Cardiac muscle cell (in vitro differentiated cells and primary cell): Measurements from ENCODE around the gene MYO9B. TPM values are rescaled to one million over a fixed set of nuclear protein-coding genes. Genes with fewer than 3 reads are reported as not detected.

Experiments used
- DNase-seq, 2 donors: peaks; one replicate each; pipeline versions ENCODE4 v3.0.0 to v3.0.0-alpha.2; 2010 to 2017; ENCODE audit warnings: low read depth in 1 of 2, low spot score in 1 of 2
- H3K27ac ChIP-seq: fragments of 200-600 bp; sonication (generic); 2 replicates; pipeline ENCODE4 v1.5.1; 2016
- H3K27me3 ChIP-seq: fragments of 200-600 bp; sonication (generic); 2 replicates; pipeline ENCODE4 v1.6.0; 2016; ENCODE audit warnings: control low read depth
- H3K36me3 ChIP-seq: fragments of 200-600 bp; sonication (generic); 2 replicates; pipeline ENCODE4 v1.5.1; 2016; ENCODE audit warnings: control low read depth
- H3K4me1 ChIP-seq: fragments of 200-600 bp; sonication (generic); 2 replicates; pipeline ENCODE4 v1.8.1; 2017; ENCODE audit warnings: low read depth, mild to moderate bottlenecking, mixed run types
- H3K4me3 ChIP-seq: fragments of 200-600 bp; sonication (generic); 2 replicates; pipeline ENCODE4 v1.5.1; 2016; ENCODE audit warnings: mild to moderate bottlenecking
- H3K9me3 ChIP-seq: fragments of 200-600 bp; sonication (generic); 2 replicates; pipeline ENCODE4 v1.5.1; 2017; ENCODE audit warnings: low read depth, mild to moderate bottlenecking, control low read depth
- polyA plus RNA-seq: library from polyadenylated mRNA; unstranded; fragments of >200 nt; fragmentation: Nextera tagmentation; extraction: Ambion mirVana; gene quantifications from 2 replicates; pipeline ENCODE4 v1.2.1, GENCODE V29; 2016
- total RNA-seq: library from RNA; depleted of rRNA; stranded (reverse); fragments of >200 nt; gene quantifications from 2 replicates; pipeline ENCODE4 v1.2.3, GENCODE V29; 2016
- TF ChIP-seq, protein P1 (sequence below): IDR thresholded peaks from 2 replicates; pipeline ENCODE4 v1.5.1; 2012; ENCODE audit warnings: low read depth, mild to moderate bottlenecking, low read length

The MYO9B gene
- total and polyA plus RNA-seq, 2 experiments from 2014 or later, result 17.7 to 47.9 TPM

DNA sequence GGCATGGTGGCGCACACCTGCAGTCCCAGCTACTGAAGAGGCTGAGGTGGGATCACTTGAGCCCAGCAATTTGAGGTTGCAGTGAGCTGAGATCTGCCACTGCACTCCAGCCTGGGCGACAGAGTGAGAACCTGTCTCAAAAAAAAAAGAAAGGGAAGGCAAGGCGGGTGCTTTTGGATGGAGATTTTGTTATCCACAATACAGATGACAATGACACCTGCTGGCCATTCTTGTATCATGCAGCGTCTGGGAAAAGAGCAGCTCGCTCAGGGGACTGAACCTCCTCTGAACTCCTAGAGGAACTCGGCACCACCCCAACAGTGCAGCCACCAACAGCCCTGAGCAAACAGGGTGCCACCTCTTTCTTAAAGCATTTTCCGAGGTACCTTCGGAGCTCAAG is 23.1 kb upstream of the MYO9B start:
- H3K27ac ChIP-seq, result no peak overlapping the region
- H3K27me3 ChIP-seq, result no peaks in the 10 kb centered on the region
- TF ChIP-seq, protein P1, sequence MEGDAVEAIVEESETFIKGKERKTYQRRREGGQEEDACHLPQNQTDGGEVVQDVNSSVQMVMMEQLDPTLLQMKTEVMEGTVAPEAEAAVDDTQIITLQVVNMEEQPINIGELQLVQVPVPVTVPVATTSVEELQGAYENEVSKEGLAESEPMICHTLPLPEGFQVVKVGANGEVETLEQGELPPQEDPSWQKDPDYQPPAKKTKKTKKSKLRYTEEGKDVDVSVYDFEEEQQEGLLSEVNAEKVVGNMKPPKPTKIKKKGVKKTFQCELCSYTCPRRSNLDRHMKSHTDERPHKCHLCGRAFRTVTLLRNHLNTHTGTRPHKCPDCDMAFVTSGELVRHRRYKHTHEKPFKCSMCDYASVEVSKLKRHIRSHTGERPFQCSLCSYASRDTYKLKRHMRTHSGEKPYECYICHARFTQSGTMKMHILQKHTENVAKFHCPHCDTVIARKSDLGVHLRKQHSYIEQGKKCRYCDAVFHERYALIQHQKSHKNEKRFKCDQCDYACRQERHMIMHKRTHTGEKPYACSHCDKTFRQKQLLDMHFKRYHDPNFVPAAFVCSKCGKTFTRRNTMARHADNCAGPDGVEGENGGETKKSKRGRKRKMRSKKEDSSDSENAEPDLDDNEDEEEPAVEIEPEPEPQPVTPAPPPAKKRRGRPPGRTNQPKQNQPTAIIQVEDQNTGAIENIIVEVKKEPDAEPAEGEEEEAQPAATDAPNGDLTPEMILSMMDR, result peak; percentile 66
- H3K4me1 ChIP-seq, result no peaks in the 10 kb centered on the region
- no peaks in the 10 kb centered on the region for H3K36me3 ChIP-seq
- DNase-seq, result peak; percentile 60 to 70
- H3K4me3 ChIP-seq, result no peak overlapping the region
- H3K9me3 ChIP-seq, result no peaks in the 10 kb centered on the region

DNA sequence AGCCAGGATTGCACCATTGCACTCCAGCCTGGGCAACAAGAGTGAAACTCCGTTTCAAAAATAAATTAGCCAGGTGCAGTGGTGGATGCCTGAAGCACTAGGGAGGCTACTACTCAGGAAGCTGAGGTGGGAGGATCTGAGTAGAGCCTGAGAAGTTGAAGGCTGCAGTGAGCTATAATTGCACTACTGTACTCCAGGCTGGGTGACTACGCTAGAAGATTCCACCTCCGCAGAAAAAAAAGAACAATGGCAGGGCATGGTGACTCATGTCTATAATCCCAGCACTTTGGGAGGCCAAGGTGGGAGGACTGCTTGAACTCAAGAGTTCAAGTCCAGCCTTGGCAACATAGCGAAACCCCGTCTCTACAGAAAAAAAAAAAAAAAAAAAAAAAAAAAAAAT is 20.8 kb upstream of the MYO9B start:
- H3K4me1 ChIP-seq, result no peaks in the 10 kb centered on the region
- TF ChIP-seq, protein P1, result no peak
- H3K4me3 ChIP-seq, result no peak overlapping the region
- no peak for DNase-seq
- no peak overlapping the region for H3K27ac ChIP-seq
- peaks cover 9% of the 10 kb centered on the region for H3K36me3 ChIP-seq
- no peaks in the 10 kb centered on the region for H3K9me3 ChIP-seq
- no peaks in the 10 kb centered on the region for H3K27me3 ChIP-seq

DNA sequence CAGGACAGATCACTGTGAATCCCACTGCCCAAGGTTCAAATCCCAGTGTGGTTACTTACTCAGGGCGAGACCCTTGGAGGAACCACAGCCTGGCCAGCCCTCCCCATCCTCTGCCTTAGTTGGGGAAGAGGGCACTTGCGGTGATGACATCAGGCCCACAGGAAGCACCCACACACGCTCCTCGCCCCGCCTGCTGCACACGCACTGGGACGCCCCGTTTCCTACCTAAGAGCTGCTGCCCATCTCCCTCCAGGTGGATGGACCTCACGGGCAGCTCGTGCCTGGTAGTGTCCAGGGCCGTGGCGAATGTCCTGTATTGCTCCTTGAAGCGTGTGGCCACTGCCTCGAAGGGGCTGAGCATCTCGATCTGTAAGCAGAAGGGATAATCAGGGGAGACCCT is 19.9 kb upstream of the MYO9B start:
- no peaks in the 10 kb centered on the region for H3K27me3 ChIP-seq

DNA sequence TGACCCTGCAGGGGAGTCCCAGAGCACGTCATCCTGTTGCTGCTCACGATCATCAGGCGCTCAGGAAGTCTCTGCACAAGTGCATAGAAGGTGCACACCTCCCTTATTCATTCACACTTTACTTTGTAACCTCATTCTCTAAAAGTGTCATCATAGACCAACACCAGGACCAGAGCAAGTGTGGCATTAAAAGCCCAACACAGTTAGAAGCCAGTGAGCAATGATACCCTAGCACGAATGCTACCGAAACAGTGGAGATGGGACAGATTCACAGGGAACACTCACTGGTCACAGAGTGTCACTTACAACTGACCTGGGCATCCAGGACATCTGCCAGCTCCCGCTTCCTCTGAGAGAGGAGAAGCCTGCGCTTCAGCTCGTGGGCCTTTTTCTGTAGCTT is 17.3 kb upstream of the MYO9B start:
- Histone ChIP-seq H3K27ac (no peak overlapping the region), H3K4me1 (no peaks in the 10 kb centered on the region), H3K4me3 (no peak overlapping the region), H3K36me3 (peaks cover 9% of the 10 kb centered on the region), H3K27me3 (no peaks in the 10 kb centered on the region), H3K9me3 (no peaks in the 10 kb centered on the region)
- TF ChIP-seq, protein P1, result no peak
- DNase-seq, result peak in 1 of 2 donors; percentile 51

More for the DNA sequence above, 19.9 kb upstream of the MYO9B start:
- no peak for DNase-seq
- peaks cover 9% of the 10 kb centered on the region for H3K36me3 ChIP-seq
- H3K4me3 ChIP-seq, result no peak overlapping the region
- H3K9me3 ChIP-seq, result no peaks in the 10 kb centered on the region
- H3K4me1 ChIP-seq, result no peaks in the 10 kb centered on the region
- TF ChIP-seq, protein P1, result no peak
- no peak overlapping the region for H3K27ac ChIP-seq

DNA sequence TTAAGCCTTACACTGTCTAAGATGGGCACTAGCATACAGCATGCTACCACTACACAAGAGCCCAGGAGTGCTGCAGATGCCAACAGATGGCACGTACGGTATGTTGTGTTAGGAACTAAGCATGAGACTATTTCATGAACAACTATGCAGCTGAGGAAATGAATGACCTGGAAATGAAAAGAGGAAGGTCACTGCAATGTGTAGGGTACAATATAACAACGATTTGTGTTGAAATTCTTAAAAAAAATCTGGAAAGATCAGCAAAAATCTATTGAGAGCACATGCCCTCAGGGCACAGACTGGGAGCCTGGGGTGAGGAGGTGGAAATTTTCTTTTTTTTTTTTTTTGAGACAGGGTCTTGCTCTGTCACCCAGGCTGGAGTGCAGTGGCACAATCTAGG is 14.8 kb upstream of the MYO9B start:
- no peak overlapping the region for H3K27ac ChIP-seq
- no peaks in the 10 kb centered on the region for H3K27me3 ChIP-seq
- TF ChIP-seq, protein P1, result no peak
- H3K4me3 ChIP-seq, result no peak overlapping the region
- peaks cover 9% of the 10 kb centered on the region for H3K36me3 ChIP-seq
- no peaks in the 10 kb centered on the region for H3K9me3 ChIP-seq
- H3K4me1 ChIP-seq, result no peaks in the 10 kb centered on the region
- DNase-seq, result no peak

DNA sequence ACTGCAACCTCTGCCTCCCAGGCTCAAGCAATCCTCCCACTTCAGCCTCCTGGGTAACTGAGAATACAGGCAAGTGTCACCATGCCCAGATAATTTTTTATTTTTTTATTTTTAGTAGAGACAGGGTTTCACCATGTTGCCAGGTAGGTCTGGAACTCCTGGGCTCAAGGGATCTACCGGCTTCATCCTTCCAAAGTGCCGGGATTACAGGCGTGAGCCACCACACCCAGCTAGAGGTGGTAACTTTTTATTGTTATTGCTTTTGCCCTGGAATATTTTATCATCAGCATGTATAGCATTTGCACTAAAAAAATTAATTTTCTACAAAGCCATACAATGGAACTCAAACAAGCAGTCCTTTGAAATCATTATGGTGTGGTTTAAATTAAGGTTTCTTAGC is 14.4 kb upstream of the MYO9B start:
- Histone ChIP-seq H3K27me3 (no peaks in the 10 kb centered on the region), H3K36me3 (peaks cover 9% of the 10 kb centered on the region)

More for the DNA sequence above, 14.4 kb upstream of the MYO9B start:
- TF ChIP-seq, protein P1, result no peak
- H3K9me3 ChIP-seq, result no peaks in the 10 kb centered on the region
- H3K27ac ChIP-seq, result no peak overlapping the region
- no peak overlapping the region for H3K4me3 ChIP-seq
- H3K4me1 ChIP-seq, result no peaks in the 10 kb centered on the region
- DNase-seq, result no peak
